Stimulated activated CD8-positive, alpha-beta memory T cell treated with anti-CD3 and anti-CD28 coated beads, Interleukin-2, amount 100 ng/mL, for 48 hours (primary cell): ENCODE data around the gene PLD4.
"Not testable (repeated sequence)": the region's sequence is repeated elsewhere in the genome, so short reads cannot be mapped to it uniquely, and the experiment has no call there.

Experiments
- DNase-seq, 2 donors: peaks; one replicate each; pipeline ENCODE4 v3.0.0-alpha.2; 2020; ENCODE audit warnings: low read depth in 2 of 2

Gene PLD4

GRCh38 chr14:104885973-104886689, 38.5 kb upstream of the PLD4 start:
- no peak for DNase-seq

GRCh38 chr14:104886690-104887622, 37.7 kb upstream of the PLD4 start:
- DNase-seq = no peak

GRCh38 chr14:104887623-104888488, 36.8 kb upstream of the PLD4 start:
- DNase-seq = no peak

- DNase-seq = no peak
Observed at GRCh38 chr14:104888489-104889374, 35.9 kb upstream of the PLD4 start.

GRCh38 chr14:104889375-104889757, 35.3 kb upstream of the PLD4 start:
- no peak for DNase-seq

- DNase-seq = not testable (repeated sequence)
Observed at GRCh38 chr14:104890292-104890691, 34.4 kb upstream of the PLD4 start.

GRCh38 chr14:104891121-104891551, 33.5 kb upstream of the PLD4 start:
- no peak for DNase-seq

GRCh38 chr14:104891664-104892530, 32.8 kb upstream of the PLD4 start:
- DNase-seq = no peak

- no peak for DNase-seq
Observed at GRCh38 chr14:104892531-104893434, 31.9 kb upstream of the PLD4 start.

GRCh38 chr14:104893435-104894207, 31.1 kb upstream of the PLD4 start:
- DNase-seq = no peak

- DNase-seq = no peak
Observed at GRCh38 chr14:104894331-104895206, 30.1 kb upstream of the PLD4 start.

GRCh38 chr14:104895207-104895785, 29.4 kb upstream of the PLD4 start:
- DNase-seq = no peak

- DNase-seq = no peak
Observed at GRCh38 chr14:104895786-104896661, 28.7 kb upstream of the PLD4 start.

GRCh38 chr14:104897330-104898194, 27.1 kb upstream of the PLD4 start:
- no peak for DNase-seq

GRCh38 chr14:104898195-104898558, 26.5 kb upstream of the PLD4 start:
- DNase-seq = no peak
